Frontal cortex (tissue), 4 donors: ENCODE measurements around the gene ALDH1A1. TPM values are rescaled to one million over a fixed set of nuclear protein-coding genes. Genes with fewer than 3 reads are reported as not detected.

Experiments used
- DNase-seq, 2 donors: peaks; one replicate each; pipeline ENCODE4 v3.0.0; 2012; ENCODE audit warnings: low spot score in 2 of 2
- FAIRE-seq: peaks from 2 replicates; lab custom pipeline; 2012; peaks lifted over from hg19 to GRCh38; lab: Jason Lieb, UNC
- total RNA-seq: library from RNA; depleted of rRNA; stranded (reverse); fragments of >200 nt; gene quantifications from one replicate; pipeline ENCODE4 v1.2.3, GENCODE V29; 2014
- donor health status: control.
- donor health status: control.
- donor health status: control.

Gene ALDH1A1
- total RNA-seq, 1 donor from 2014 or later: 1.2 TPM

GRCh38 chr9:72980600-72981265 is 27.9 kb upstream of the ALDH1A1 start:
- no peak for FAIRE-seq
- DNase-seq: no peak

GRCh38 chr9:72980183-72980582 is 27.3 kb upstream of the ALDH1A1 start:
- no peak for FAIRE-seq
- no peak for DNase-seq

DNA sequence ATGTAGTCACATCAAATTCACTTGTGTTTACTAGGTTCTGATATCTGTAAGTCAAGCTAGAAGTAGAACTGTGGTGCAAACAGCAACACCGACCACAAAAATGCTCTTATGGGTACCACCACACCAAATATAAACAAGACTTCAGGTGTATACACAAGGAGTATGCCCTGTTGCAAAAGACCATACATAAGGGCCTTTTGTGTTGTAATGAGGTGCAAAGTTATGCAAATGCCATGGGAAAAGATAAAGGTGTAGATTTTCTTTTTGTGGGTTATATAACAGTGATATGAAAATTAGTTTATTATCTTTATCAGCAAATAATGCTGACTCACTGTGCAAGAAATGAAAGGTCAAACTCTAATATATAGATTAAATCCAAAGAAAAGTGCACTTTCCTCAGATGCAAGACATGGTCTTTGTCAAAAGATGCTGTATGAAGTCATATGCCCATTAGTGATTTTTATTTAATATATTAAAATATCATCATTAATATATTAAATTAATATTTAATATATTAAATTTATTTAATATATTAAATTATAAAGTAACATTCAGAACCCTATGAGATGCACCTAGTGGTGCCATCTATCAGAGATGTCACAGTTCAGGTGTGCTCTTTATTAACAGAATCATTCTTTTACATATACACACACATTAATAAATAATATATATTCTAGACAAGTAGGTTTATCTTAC is 26.7 kb upstream of the ALDH1A1 start:
- DNase-seq: no peak
- no peak for FAIRE-seq

DNA sequence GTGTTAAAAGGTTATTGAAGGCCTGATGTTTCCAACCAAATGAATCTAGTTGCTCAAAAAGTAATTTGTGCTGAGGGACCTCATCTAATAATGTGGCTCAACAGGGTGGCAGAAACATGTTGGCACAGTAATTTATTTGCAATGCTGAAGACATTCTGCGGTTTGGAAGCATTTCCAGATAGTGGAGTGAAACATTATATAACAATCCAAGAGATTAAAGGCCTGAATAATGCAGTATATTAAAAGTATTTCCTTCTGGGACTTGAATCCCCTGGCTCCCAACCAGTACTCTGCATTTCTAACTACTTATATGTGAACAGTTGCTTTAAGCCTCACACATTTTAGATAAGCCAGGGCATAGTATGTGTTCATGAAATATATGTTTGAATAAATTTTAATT is 25.9 kb upstream of the ALDH1A1 start:
- DNase-seq (no peak), FAIRE-seq (no peak)

DNA sequence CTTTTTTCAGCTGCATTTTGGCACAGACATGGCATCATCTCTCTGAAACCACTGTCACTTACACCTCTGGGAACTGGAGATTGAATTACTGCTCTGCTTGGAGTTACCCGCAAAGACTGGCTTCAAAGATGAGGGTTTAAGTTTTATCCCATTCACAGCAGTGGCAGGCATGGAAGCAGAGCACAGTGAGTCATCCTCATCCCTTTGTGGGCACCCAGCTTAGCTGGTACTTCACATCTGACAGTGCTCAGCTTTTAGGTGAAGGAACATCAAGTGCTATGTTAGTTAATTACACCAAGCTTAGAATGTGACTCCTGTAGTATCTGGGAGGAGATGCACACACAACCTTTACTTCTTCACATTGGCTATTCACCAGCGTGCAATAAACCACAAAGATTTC is 24.8 kb upstream of the ALDH1A1 start:
- no peak for DNase-seq
- FAIRE-seq: no peak

- DNase-seq: no peak
- FAIRE-seq: no peak
Measured at GRCh38 chr9:72974501-72974900, 21.6 kb upstream of the ALDH1A1 start.

DNA sequence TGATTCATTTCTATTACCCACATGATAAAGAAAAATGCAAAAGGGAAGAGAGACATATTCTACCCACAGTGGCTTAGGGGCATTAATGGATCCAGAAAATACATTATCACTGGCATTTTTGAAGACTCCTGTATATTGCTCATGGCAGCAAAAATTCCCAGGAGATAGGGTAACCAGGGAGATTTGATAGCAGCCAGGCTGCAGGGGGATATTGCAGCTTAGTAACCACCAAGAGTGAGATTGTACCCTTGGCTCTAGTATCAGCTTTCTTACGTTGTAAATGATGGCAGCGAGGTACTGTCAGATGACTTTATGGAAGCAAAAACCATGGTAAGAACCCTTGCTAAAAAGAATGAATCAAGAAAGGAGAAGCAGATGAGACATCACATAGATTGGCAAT is 19.8 kb upstream of the ALDH1A1 start:
- no peak for DNase-seq
- FAIRE-seq: no peak

DNA sequence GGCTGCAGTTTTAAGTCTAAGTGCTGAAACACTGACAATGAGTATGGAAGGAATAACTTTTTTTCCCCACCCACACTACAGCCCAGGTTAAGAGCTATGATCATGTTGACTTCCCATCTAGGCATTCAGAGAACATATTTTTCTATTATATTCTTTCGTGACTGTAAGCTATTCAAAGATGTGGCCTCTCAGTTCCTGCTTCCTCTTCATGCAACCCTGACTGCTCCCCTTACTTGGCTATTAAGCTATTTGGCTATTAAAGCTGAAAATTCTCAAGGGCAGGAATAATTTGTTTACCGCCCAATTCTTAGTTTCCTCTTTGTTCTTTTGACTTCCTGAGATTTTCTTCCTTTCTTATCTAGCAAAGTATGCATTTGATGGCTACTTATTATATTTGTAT is 18.6 kb upstream of the ALDH1A1 start:
- no peak for DNase-seq
- FAIRE-seq: no peak

- FAIRE-seq (no peak), DNase-seq (no peak)
Measured at GRCh38 chr9:72960446-72960845, 7.6 kb upstream of the ALDH1A1 start.

DNA sequence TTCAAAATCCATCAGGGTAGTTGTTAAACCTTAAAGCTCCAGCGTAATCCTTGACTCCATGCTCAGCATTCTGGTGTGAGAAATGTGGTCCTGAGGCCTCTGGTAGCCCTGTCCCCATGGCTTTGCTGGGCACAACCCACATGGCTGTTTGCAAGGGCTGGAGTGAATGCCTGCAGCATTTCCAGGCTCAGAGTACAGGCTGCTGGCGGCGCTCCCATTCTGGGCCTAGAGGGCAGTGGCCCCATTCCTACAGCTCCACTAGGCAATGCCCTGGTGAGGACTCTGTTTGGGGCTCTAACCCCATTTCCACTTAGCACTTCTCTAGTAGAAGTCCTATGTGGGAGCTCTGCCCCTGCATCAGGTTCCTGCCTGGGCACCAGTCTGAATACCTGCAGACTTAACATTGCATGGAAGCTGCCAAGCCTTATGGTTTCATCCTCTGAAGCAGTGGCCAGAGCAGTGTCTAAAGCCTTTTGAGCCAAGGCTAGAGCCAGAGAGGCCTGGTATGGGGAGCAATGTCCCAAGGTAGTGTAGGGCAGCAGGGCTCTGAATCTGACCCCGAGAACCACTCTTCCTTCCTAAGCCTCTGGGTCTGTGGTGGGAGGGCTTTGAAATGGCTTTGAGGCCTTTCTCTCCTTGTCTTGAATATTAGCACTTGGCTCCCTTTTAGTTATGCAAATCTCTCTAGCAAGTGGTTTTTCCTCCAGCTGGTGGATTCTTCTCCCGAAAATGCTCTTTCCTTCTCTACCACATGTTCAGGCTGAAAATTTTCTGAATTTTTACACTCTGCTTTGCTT is 5.8 kb upstream of the ALDH1A1 start:
- no peak for DNase-seq
- FAIRE-seq: no peak

GRCh38 chr9:72955571-72955970 is 2.7 kb upstream of the ALDH1A1 start:
- no peak for DNase-seq
- no peak for FAIRE-seq

DNA sequence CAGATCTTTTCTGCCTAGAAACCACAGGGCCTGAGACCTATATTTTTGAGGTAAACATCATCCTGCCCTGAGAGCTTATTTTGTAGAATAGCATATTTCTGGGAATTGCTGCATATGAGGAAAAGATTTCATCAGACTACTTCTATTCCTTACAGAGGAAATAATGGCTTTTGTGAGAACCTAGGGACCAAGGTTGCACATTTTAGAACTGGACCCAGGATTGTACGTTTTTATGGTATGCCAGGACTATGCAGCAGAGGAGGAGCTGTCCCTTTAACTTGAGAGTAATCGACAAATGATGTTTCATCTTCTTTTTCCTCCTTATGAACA is 2.2 kb upstream of the ALDH1A1 start:
- FAIRE-seq (no peak), DNase-seq (no peak)

- DNase-seq (no peak), FAIRE-seq (no peak)
Measured at GRCh38 chr9:72954431-72955125, 1.7 kb upstream of the ALDH1A1 start.

- FAIRE-seq (no peak), DNase-seq (no peak)
Measured at GRCh38 chr9:72952381-72952690, 517 bp downstream of the ALDH1A1 start.

- DNase-seq: no peak
- FAIRE-seq: no peak
Measured at GRCh38 chr9:72951520-72952380, 1.1 kb downstream of the ALDH1A1 start.

DNA sequence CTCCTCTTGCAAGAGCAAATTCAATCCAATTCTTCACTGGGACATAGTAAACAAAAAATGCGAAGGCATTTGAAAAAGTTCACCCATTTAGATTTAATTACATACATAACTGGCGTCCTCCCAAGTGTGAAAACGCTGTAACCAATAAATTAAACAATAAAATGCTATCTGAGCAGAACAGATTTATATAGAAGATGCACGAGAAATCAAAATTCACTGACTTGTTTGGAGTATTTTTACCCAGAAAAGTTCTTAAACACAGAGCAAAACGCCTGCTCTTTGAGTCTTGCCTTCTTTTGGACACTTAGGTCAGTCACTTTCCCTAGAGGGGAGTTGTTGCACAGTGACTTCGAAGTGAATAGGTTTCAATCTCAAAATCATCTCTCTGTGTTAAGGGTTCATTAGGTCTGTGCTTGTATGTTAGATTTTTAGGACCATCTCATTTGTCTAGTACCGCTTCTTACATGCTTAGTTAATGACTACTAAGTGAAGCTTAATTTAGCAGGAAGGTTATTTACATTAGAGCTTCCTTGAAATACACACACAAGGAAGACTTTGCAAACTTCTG is 1.9 kb downstream of the ALDH1A1 start:
- DNase-seq: no peak

DNA sequence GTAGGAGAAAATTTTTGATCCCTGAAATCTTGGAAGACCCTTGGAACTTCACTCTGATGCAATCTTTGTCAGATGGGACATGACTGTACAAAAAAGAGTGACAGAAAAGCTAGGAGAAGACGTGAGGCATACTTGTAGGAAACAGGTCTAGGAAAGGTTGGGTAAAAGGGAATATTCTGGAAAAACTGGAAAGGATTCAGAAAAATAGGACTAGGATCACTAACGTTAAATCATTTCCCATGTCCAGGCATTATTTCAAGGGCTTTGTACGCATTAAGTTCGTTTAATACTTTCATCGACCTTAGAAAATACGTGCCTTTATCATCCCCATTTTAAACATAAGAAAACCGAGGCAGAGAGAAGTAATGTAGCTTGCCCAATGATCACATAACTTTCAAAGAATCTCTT is 2.9 kb downstream of the ALDH1A1 start:
- DNase-seq: no peak
- FAIRE-seq: no peak

More for the DNA sequence above, 1.9 kb downstream of the ALDH1A1 start:
- FAIRE-seq: no peak

- no peak for FAIRE-seq
Measured at GRCh38 chr9:72949244-72949582, 3.6 kb downstream of the ALDH1A1 start.

DNA sequence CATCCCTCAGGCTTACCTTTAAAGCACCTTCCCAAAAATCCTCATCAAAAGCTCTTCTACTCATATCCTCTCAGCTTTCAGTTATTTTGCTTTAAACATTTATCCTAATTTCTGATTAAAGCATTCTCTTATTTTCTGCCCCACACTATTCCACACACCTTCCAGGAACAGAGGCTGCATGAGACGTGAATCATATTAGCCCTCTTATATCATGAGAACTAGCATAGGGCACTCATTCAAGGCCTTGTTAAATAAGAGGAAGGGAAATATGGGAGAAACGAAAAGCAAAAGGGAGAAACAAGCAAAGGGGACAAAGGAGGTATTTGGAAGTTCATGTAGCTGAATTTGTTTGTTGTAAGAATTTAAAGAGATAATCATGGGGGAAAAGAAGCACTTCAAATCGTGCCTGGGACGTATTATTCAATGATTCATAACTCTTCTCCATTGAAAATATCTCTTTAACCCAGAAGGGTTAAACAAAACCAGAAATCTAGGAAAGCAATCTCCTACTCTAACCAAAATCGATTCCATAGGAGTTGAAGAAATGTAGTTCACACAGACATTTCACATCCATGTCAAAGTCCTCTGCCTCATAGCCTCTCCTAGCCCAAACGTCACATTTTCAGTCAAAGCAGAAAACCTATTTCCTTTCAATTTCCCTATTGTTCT is 4.1 kb downstream of the ALDH1A1 start:
- no peak for DNase-seq
- no peak for FAIRE-seq

More at GRCh38 chr9:72949244-72949582, 3.6 kb downstream of the ALDH1A1 start:
- no peak for DNase-seq
